ENCODE data around the gene TRMT2A.

Gene TRMT2A

DNA sequence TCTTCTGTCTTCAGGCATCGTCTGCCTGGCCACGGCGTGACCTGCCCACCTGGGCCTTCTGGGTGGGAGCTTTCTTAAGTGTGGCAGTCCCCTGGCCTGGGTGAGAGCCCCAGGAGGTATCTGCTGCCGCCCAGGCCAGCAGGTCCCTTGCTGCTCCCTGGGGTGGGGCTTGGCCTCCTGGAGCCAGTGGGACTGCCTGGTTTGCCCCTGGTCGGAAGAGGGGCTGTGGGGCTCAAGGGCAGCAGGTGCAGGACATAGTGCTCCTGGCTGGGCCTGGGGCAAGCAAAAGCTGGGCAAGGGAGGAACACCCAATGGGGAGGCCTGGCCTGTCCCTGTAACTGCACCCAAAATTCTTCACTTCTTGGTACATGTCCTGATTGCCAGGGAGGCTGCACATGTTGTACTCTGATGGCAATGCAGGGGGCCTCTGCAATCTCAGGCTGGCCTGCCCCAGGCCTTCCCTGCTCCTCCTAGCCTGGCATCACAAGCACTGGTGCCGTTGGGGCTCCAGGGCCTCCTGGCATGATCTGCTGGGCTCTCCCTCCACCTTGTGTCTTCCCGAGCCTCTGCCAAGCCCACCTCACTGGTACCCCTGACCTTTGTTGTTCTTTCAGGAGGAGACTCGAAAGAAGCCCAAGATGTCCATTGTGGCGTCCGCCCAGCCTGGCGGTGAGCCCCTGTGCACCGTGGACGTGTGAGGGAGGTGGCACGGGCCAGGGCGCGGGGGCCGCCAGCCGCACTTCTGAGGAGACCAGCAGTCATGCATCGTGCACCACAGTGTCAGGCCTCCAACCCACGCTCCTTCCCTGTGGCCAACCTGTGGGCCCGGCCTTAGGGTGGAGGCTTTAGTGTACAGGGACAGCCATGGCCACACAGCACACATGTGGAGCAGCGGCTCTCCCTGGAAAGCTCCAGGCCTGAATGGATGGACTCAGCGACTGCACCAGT is 7.3 kb downstream of the TRMT2A start:
- TF ChIP-seq YY1 (IDR thresholded peaks at IDR 0.05; ENCODE audit: low read depth), result no peak
- TF ChIP-seq TEAD4 (IDR thresholded peaks at IDR 0.05), result no peak
- no peak for TF ChIP-seq CEBPB (IDR thresholded peaks at IDR 0.05)
- TF ChIP-seq ZBTB7A (IDR thresholded peaks at IDR 0.05; ENCODE audit: low read depth), result no peak
- no peak for TF ChIP-seq EGR1 (IDR thresholded peaks at IDR 0.05)
- no peak for TF ChIP-seq TCF12 (IDR thresholded peaks at IDR 0.05; ENCODE audit: low read depth)
- no peak for TF ChIP-seq EP300 (IDR thresholded peaks at IDR 0.05; ENCODE audit: borderline replicate concordance)
- TF ChIP-seq NFIC (IDR thresholded peaks at IDR 0.05), result no peak
- TF ChIP-seq TAF1 (IDR thresholded peaks at IDR 0.05; ENCODE audit: low read depth), result no peak

DNA sequence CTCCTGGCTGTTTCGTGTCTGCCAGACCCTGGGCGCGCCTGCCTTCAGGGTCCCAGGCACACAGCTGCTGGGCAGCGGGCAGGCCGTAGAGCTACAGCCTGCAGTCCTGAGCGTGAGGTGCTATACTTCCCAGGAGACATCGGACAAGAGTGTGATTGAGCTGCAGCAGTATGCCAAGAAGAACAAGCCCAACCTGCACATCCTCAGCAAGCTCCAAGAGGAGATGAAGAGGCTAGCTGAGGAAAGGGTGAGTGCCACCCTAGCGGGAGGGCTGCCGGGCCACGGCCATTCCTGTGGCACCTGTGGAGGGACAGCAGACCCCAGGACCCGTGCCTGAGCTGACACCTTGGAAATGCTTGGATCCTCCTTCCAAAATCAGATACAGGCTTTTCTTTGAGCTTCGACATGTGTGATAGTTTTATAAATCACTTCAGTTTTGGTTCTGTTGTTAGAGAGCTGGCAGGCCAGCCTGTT is 8.2 kb downstream of the TRMT2A start:
- TF ChIP-seq YY1 (IDR thresholded peaks at IDR 0.05; ENCODE audit: low read depth), result no peak
- TF ChIP-seq RAD21 (IDR thresholded peaks at IDR 0.05; ENCODE audit: low read depth), result no peak
- no peak for TF ChIP-seq TAF1 (IDR thresholded peaks at IDR 0.05; ENCODE audit: low read depth)
- TF ChIP-seq, protein P1, sequence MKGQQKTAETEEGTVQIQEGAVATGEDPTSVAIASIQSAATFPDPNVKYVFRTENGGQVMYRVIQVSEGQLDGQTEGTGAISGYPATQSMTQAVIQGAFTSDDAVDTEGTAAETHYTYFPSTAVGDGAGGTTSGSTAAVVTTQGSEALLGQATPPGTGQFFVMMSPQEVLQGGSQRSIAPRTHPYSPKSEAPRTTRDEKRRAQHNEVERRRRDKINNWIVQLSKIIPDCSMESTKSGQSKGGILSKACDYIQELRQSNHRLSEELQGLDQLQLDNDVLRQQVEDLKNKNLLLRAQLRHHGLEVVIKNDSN (IDR thresholded peaks at IDR 0.05), result no peak
- TF ChIP-seq CREB1 (IDR thresholded peaks at IDR 0.05; ENCODE audit: low read depth), result no peak
- TF ChIP-seq ZBTB7A (IDR thresholded peaks at IDR 0.05; ENCODE audit: low read depth), result no peak
- TF ChIP-seq, protein P2, sequence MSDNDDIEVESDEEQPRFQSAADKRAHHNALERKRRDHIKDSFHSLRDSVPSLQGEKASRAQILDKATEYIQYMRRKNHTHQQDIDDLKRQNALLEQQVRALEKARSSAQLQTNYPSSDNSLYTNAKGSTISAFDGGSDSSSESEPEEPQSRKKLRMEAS (IDR thresholded peaks at IDR 0.05), result no peak
- no peak for TF ChIP-seq TCF12 (IDR thresholded peaks at IDR 0.05; ENCODE audit: low read depth)
- no peak for TF ChIP-seq TEAD4 (IDR thresholded peaks at IDR 0.05)
- no peak for TF ChIP-seq FOXM1 (IDR thresholded peaks at IDR 0.05; ENCODE audit: borderline replicate concordance, low read depth)

DNA sequence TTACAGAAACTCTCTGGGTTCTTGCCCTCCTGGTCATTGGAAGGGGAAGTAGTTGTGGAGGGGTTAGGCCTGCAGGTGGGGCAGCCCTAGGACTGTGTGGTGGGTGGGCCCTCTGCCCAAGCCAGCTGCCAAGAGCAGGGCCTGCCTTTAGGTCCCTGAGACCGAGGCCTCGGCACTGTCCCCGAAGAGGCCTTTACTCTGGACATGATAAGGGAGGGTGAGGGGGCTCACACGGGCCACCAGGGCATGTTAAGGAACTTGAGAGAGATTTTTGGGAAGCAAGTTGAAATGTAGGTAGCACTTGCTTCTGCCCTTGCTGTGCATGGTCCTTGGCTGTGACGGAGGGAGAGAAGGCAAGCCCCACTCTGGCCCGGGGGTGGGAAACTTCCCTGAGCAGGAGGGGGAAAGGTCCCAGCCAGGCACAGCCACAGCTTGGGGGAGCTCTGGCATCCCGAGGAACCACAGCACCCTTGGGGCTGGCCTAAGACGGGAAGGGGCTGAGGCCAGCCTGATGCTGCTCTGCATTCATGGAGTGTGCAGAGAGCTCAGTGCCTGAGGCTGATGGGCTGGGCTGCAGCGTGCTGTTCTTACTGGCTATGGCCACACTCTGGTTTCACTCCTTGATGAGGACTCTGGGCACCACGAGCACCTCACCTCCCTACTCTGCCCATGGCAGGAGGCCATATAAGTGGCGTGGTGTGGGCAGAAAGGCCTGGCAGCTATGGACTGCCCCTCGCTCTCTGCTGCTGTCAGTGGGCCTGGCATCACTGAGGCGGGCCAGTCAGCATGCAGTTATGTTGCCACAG is 8.9 kb downstream of the TRMT2A start:
- TF ChIP-seq, protein P2 (IDR thresholded peaks at IDR 0.05), result no peak
- TF ChIP-seq FOXM1 (IDR thresholded peaks at IDR 0.05; ENCODE audit: borderline replicate concordance, low read depth) (no peak), TAF1 (IDR thresholded peaks at IDR 0.05; ENCODE audit: low read depth) (no peak), EGR1 (IDR thresholded peaks at IDR 0.05) (no peak), ZBTB7A (IDR thresholded peaks at IDR 0.05; ENCODE audit: low read depth) (no peak), NFIC (IDR thresholded peaks at IDR 0.05) (no peak), TEAD4 (IDR thresholded peaks at IDR 0.05) (no peak), YY1 (IDR thresholded peaks at IDR 0.05; ENCODE audit: low read depth) (no peak), EP300 (IDR thresholded peaks at IDR 0.05; ENCODE audit: borderline replicate concordance) (no peak), CREB1 (IDR thresholded peaks at IDR 0.05; ENCODE audit: low read depth) (no peak), RAD21 (IDR thresholded peaks at IDR 0.05; ENCODE audit: low read depth) (no peak), CEBPB (IDR thresholded peaks at IDR 0.05) (no peak), TCF12 (IDR thresholded peaks at IDR 0.05; ENCODE audit: low read depth) (no peak)
- TF ChIP-seq, protein P1 (IDR thresholded peaks at IDR 0.05), result no peak
- TF ChIP-seq, protein P3, sequence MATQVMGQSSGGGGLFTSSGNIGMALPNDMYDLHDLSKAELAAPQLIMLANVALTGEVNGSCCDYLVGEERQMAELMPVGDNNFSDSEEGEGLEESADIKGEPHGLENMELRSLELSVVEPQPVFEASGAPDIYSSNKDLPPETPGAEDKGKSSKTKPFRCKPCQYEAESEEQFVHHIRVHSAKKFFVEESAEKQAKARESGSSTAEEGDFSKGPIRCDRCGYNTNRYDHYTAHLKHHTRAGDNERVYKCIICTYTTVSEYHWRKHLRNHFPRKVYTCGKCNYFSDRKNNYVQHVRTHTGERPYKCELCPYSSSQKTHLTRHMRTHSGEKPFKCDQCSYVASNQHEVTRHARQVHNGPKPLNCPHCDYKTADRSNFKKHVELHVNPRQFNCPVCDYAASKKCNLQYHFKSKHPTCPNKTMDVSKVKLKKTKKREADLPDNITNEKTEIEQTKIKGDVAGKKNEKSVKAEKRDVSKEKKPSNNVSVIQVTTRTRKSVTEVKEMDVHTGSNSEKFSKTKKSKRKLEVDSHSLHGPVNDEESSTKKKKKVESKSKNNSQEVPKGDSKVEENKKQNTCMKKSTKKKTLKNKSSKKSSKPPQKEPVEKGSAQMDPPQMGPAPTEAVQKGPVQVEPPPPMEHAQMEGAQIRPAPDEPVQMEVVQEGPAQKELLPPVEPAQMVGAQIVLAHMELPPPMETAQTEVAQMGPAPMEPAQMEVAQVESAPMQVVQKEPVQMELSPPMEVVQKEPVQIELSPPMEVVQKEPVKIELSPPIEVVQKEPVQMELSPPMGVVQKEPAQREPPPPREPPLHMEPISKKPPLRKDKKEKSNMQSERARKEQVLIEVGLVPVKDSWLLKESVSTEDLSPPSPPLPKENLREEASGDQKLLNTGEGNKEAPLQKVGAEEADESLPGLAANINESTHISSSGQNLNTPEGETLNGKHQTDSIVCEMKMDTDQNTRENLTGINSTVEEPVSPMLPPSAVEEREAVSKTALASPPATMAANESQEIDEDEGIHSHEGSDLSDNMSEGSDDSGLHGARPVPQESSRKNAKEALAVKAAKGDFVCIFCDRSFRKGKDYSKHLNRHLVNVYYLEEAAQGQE (IDR thresholded peaks at IDR 0.05; ENCODE audit: low read depth), result no peak

DNA sequence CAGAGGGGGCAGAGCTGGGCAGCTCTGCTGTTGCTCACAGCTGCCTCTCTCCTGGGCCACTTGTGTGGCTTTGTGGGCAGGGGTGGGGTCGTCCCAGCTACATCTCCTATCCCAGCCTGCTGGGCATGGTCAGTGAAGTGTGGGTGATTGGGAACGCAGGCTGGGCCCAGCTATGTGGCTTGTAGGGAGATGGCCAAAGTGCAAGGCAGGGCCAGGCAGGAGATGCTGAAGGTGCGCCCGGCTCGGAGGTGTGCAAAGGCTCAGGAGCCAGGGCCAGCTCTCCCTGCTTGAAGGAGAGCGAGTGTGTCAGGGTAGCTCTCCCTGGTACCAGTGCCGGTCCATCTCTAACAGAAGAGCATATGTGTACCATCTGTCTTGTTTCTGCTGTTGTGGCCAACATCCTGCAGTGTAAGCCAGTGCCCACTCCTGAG is 9.5 kb downstream of the TRMT2A start:
- TF ChIP-seq EP300 (IDR thresholded peaks at IDR 0.05; ENCODE audit: borderline replicate concordance), result no peak

DNA sequence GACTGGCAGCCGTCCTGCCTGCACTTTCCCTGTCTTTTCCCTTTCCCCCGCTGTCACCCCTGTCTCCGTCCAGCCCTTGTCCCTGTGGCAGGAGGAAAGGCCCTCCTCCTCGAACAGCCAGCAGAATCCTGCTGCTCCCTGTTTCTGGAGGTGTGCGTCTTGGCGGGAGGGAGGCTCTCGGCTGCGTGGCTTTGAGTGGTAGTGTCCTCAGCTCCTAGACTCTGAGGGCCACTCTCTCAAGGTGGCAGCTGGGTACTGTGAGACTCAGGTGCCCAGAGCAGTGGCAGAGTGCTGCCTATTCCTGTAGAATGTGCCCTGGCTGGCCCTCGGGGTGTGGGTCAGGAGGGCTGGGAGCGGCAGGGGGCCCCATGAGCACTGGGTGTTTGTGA is 10.2 kb downstream of the TRMT2A start:
- TF ChIP-seq, protein P1 (IDR thresholded peaks at IDR 0.05), result no peak
- TF ChIP-seq, protein P2 (IDR thresholded peaks at IDR 0.05), result no peak
- TF ChIP-seq TEAD4 (IDR thresholded peaks at IDR 0.05) (no peak), EGR1 (IDR thresholded peaks at IDR 0.05) (no peak), CEBPB (IDR thresholded peaks at IDR 0.05) (no peak), EP300 (IDR thresholded peaks at IDR 0.05; ENCODE audit: borderline replicate concordance) (no peak), ZBTB7A (IDR thresholded peaks at IDR 0.05; ENCODE audit: low read depth) (no peak), TAF1 (IDR thresholded peaks at IDR 0.05; ENCODE audit: low read depth) (no peak)
- TF ChIP-seq, protein P3 (IDR thresholded peaks at IDR 0.05; ENCODE audit: low read depth), result no peak

Measured in Ishikawa (cell line).